Erythroblast (primary cell): ENCODE results near the gene KCNMA1.

Experiments
- DNase-seq, 2 experiments: peaks; one replicate each; lab custom pipeline; 2025; lab: John Stamatoyannopoulos, UW
- GATA1 ChIP-seq: IDR thresholded peaks from 2 replicates; pipeline ENCODE4 v1.6.1; 2011; ENCODE audit warnings: low read depth, mild to moderate bottlenecking, control low read depth, low read length, moderate library complexity
- POLR2A ChIP-seq: IDR thresholded peaks from 2 replicates; pipeline ENCODE4 v1.6.1; 2011; ENCODE audit warnings: mild to moderate bottlenecking, low read length

The KCNMA1 gene

DNA sequence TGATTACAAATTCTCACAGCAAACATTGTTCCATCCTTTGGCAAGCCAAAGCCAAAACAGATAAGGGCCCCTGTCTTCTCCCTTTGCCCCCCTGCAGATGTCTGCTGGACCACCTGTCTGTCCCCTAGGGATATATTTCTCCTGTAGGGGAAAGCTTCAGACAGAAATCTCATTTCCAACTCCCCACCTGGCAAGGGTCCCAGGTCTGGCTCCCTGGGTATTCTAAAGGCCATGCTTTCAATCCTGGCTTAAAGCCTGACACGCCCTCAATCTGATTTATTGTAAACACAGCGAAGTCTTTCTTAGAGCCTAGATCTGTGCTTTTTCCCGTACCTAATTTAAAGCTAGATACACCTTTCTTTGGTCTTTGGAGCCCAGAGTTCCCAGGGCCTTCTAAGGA, 66.1 kb downstream of the KCNMA1 start:
- TF ChIP-seq GATA1 (no peak), POLR2A (no peak)

DNA sequence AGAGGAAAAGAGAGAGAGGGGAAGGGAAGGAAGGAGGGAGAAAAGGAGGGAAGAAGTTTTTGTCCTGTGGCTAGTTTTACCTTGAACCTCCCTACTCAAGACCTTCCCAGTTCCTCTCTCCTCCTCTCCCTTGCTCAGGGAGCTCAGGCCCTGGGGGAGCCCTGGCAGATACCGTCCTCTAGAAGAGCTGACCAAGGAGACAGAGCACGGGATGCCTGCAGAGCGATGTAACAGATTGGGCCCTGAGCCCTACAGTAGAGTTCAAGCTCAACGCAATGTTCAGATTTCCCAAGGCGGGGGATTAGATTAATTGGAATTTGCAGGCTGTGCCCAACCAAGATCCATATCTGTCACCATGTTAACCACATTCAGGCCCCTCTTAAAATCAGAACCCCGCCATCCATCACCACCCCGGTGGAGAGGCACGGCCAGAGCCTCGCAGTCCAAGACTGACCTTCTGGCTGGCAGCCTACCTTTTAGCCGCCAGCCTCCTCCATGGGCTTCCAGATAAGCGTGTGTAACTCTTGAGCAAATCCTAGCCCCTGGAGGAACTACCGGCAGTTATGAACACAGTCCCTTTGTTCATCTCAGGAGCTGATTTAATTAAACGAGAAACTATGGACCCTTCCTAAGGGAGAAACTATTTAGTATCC, 70.6 kb downstream of the KCNMA1 start:
- no peak for TF ChIP-seq GATA1
- no peak for TF ChIP-seq POLR2A
- DNase-seq, result no peak

More for the DNA sequence above, 66.1 kb downstream of the KCNMA1 start:
- no peak for DNase-seq

DNA sequence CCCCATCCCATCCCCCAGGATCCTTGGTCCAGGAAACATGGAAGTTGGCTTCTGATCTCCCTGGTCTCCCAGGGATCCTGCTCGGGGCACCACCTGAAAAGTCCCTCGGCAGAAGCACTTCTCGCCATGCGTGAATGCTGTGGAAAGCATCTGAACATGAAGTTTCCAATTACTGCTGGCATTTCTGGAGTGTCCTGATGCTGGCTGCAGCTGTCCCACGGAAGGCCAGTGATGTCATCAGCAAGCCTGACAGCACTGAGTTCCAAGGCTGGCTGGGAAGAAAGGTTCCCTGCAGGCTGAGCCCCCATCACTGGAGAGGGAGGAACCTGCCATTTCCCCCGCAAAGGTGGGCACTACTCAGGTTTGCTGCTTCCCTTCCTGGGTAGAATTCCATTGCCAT, 71.4 kb downstream of the KCNMA1 start:
- no peak for TF ChIP-seq POLR2A
- no peak for DNase-seq

DNA sequence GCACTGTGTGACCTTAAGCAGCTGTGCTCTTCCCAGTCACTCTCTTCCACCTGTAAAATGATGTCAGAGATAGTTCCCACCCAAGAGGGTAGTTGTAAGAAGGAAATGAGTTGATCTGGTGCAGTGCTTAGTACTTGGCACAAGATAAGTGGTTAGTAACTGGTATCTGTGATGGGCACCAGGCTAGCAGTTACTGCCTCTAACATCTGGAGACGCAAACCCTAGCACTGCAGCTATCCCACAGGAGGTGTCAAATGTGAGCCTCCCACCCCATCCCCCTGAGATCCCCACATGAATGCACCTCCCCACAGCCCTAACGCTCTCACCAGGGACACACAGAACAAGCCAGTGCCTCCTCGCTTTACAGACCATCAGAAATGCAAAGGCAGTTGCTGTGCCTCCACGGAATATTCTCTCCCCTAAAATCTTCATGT, 72.0 kb downstream of the KCNMA1 start:
- no peak for DNase-seq
- TF ChIP-seq GATA1 (no peak), POLR2A (no peak)

DNA sequence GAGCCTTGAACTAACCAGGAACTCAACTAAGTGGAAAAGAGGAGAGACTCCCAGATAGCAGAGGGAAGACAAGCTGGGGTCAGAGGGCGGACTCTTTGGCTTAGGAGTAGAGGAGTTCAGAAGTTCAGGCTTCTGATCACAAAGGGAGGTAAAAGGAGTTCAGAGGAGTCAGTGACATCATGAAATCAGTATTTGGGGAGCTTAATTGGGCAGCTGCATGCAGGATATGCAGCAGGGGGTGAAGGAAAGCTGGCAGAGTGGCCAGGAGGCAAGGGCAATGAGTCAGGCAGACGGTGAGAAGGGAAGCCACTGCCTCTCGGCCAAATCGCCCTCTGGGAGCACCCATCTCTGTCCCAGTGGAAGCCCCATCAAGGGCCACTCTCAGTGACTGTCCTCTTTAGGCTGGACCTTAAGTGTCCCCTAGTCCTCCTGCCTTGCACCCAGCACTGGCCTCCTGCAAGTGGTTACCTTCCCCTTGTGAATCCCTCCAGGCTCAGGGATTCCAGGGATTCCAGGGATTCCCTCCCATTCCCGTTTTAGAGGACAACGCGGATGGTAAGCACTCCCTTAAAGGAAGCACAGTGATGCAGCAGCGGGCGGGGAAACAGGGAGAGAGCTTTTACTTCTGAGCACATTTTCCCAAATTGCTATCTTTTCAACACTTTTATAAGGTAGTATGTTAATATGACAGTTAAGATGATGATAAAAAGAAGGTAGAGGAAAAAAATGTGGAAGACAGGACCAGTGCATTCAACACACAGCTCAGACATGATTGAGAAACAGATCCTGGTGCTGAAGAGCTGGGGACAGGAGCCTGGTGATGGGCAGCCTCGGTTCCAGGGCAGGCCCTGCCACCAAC, 72.6 kb downstream of the KCNMA1 start:
- TF ChIP-seq POLR2A (no peak), GATA1 (no peak)
- no peak for DNase-seq

DNA sequence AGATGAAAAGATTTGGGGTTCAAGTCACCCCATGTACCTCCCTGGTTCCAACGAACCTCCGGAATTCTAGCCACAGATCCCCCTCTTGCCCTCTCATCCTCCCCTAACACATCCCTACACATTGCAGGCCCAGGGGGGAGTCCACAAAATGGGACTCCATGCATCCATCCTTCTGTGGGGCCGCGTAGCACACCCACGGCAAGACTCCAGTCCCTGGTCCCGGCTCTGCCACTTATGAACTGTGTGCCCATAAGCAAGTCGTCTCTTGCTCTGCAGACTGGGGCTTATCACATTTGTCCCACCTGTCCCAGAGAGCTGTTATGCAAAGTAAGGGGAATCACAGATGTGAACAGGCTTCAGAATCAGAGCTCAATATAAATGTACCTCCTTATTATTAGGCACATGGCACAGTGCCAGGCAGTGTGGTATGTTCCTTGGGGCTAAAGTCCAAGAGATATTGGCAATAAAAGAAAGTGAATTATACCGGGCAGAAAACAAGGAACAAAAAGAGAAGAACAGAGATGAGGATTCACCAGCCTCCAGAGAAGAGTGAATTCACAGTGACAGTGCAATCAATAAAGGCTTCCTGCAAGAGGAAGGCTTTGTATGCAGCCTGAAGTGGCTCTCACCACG, 73.9 kb downstream of the KCNMA1 start:
- DNase-seq, result no peak
- TF ChIP-seq POLR2A (no peak), GATA1 (no peak)

DNA sequence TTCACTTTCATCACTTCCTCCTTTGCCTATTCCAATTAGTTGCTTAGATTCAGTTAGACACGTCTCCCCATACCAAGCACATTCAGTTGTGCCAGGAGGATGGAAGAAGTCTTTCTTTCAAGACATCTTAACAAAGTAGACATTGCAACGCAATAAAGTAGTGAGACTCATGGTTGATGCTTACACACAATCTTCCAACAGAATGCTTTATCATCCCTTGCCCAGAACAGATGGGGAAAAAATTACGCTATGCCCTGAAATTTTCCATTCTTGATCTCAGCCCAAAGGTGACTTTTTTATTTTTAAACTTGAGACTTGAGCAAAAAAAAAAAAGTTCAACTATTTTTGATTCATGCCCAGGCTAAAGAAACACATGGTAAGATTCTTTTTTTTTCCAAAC, 74.9 kb downstream of the KCNMA1 start:
- no peak for DNase-seq
- TF ChIP-seq POLR2A (no peak), GATA1 (no peak)

DNA sequence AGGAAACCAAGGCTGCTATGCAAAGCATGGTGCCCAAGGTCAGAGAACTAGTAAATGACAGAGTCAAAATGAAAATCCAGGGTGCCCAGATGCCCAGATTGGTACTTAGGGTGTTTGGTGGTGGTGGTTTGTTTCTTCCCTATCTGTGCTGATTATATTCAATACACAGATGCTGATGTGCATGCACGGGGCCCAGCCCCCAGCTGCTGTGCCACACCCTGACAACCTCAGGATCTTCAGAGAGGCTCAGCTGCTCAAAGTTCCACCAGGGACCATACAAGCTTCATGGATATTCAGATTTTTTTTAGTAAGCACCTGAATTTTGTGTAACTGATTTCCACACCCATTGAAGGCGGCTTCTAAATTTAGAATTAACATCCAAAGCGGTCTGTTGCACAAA, 75.6 kb downstream of the KCNMA1 start:
- TF ChIP-seq GATA1, result no peak
- TF ChIP-seq POLR2A, result no peak
- DNase-seq, result no peak

DNA sequence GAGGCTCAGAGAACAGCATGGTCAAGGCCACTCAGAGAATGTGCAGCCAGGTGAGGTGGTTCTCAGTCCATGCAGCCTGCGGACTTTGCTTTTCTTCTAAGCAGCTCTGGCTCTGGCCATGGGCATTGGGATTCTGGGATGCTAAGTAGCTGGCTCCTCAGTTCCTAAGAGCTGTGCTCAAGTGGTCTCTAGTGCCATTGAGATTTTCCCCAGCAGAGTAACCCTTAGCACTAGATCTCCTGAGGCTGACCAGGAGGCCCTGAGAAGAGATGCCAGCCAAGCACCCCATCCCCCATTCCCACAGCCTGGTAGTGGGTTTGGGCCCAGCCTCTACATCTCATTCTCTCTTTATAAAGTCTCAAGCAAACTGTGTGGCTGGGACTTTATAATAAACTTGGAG, 77.1 kb downstream of the KCNMA1 start:
- no peak for TF ChIP-seq GATA1
- no peak for TF ChIP-seq POLR2A
- DNase-seq, result no peak

DNA sequence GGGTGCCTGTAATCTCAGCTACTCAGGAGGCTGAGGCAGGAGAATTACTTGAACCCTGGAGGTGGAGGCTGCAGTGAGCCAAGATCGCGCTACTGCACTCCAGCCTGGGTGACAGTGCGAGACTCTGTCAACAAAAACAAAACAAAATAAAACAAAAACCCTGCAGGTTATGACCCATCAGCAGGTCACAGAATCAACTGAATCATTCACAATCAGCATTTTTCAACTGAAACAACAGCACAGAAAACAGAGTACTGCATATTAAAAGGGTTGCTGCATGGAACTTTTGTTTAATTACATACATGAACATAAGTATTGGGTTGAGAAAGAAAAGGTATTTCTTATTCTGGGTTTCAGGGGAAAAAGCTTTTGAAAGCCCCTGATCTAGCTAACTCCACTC, 77.6 kb downstream of the KCNMA1 start:
- TF ChIP-seq GATA1 (no peak), POLR2A (no peak)
- DNase-seq, result no peak

DNA sequence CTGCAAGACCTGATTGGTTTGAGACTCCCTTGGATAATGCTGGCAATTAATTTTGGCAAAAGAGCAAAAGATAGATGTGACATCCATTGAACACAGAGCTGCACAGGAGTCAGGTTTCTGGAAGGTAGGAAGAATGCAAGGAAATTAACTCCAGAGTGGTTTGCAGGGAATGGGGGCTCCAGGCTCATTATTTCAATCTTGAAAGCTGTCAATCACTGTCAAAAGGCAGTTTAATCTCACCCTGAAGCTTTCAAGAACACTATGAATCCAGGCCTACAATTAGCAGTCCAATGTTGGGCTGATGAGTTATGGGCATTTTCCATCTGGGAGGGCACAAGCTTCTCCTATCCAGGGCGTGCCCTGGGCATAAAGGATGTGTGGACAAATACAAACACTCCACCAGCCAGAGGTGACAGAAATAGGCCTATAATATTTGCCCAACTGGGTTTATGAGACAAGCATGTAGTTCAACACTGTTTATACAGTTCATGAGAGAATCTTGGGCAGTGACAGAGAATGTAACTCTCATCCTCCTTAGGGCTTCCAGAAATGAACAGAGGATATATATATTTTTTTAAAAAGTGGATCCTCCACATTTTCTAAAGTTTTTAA, 80.5 kb downstream of the KCNMA1 start:
- no peak for TF ChIP-seq POLR2A
- TF ChIP-seq GATA1, result no peak
- DNase-seq, result no peak

DNA sequence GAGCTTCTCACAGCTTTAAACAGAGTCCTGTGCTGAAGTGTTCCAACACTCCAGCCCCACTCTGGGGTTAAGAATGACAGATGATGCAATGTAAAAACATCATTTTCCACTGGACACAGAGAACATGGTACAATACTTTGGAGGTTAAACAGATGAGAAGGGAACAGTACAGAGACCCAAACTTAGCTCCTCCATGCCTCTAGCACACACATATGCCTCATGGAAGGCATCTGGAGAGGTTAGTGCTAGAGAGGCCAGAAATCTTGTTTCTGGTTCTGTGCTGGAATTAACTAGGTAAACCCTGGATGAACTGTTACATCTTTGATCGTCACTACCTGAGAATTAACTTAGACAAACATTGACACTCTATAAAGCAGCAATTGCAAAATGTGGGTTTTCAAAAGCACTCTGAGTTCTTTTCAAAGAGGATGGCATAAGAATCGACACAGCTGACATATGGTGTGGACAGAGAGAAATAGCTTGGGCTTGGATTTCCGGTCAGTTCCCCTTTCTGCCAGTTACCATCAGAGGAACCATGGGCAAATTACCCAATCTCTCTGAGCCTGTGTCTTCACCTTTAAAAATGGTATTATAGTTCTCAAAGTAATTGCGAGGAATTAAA, 81.9 kb downstream of the KCNMA1 start:
- TF ChIP-seq GATA1, result no peak
- TF ChIP-seq POLR2A, result no peak
- no peak for DNase-seq

DNA sequence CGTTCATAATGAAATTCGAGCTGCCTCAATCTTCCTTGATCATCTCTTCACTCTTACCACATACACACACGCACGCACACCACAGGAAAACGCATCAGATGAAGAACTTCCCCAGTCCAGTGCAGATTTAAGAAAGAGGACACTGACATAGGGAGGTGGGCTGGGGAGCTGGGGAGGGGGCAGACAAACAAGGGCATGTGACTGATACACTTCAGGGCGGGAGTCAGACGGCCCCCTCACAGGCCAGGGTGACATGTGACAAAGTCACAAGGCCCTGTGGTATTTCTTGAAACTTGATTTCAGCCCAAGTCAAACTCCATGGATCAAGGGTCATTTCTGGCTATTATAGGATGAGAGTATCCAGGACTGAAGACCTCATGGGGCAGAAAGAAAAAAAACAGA, 82.6 kb downstream of the KCNMA1 start:
- TF ChIP-seq GATA1, result no peak
- TF ChIP-seq POLR2A, result no peak
- DNase-seq, result no peak
